SK-MEL-5 (cell line): ENCODE data around the gene PRUNE2. TPM values are rescaled to one million over a fixed set of nuclear protein-coding genes. Genes with fewer than 3 reads are reported as not detected.

Experiments used
- DNase-seq: peaks from one replicate; pipeline ENCODE4 v3.0.0-alpha.2; 2016; ENCODE audit warnings: low read depth, low spot score
- in situ Hi-C: cut with HindIII; loops from 2 replicates; pipeline ENCODE4 v1.10.0; 2016; ENCODE audit warnings: low sequenced_read_pairs, high pct_unique_total_duplicates, low pct_unique_long_range_greater_than_20kb
- total RNA-seq: library from RNA; depleted of rRNA; stranded (reverse); fragments of >200 nt; shearing (Covaris generic); gene quantifications from 2 replicates; pipeline ENCODE4 v1.2.3, GENCODE V29; 2014

The PRUNE2 gene
- total RNA-seq, 1 experiment from 2014 or later = 90.9 TPM

- no peak for DNase-seq
- in situ Hi-C loops = no loop called here
Observed at GRCh38 chr9:76732341-76732958, 173.5 kb downstream of the PRUNE2 start.

GRCh38 chr9:76730801-76731200, 175.1 kb downstream of the PRUNE2 start:
- DNase-seq = no peak
- in situ Hi-C loops = no loop called here

- in situ Hi-C loops = no loop called here
- no peak for DNase-seq
Observed at GRCh38 chr9:76729980-76730737, 175.8 kb downstream of the PRUNE2 start.

GRCh38 chr9:76729116-76729515, 176.8 kb downstream of the PRUNE2 start:
- no peak for DNase-seq
- in situ Hi-C loops = no loop called here

- in situ Hi-C loops = no loop called here
- DNase-seq = no peak
Observed at GRCh38 chr9:76725885-76726284, 180.0 kb downstream of the PRUNE2 start.

- no peak for DNase-seq
- in situ Hi-C loops = no loop called here
Observed at GRCh38 chr9:76725011-76725546, 180.8 kb downstream of the PRUNE2 start.

- in situ Hi-C loops = no loop called here
- no peak for DNase-seq
Observed at GRCh38 chr9:76720245-76720644, 185.7 kb downstream of the PRUNE2 start.

GRCh38 chr9:76718166-76718565, 187.7 kb downstream of the PRUNE2 start:
- DNase-seq = peak; percentile 9
- in situ Hi-C loops = no loop called here

- in situ Hi-C loops = no loop called here
- peak; percentile 42 for DNase-seq
Observed at GRCh38 chr9:76717613-76718012, 188.3 kb downstream of the PRUNE2 start.

GRCh38 chr9:76717176-76717575, 188.7 kb downstream of the PRUNE2 start:
- DNase-seq = peak; percentile 11
- in situ Hi-C loops = no loop called here

- in situ Hi-C loops = no loop called here
- DNase-seq = peak; percentile 42
Observed at GRCh38 chr9:76716085-76716672, 189.7 kb downstream of the PRUNE2 start.

- no peak for DNase-seq
Observed at GRCh38 chr9:76713381-76713780, 192.5 kb downstream of the PRUNE2 start.

GRCh38 chr9:76709020-76709419, 196.9 kb downstream of the PRUNE2 start:
- in situ Hi-C loops = no loop called here
- no peak for DNase-seq

More at GRCh38 chr9:76713381-76713780, 192.5 kb downstream of the PRUNE2 start:
- in situ Hi-C loops = no loop called here

- DNase-seq = no peak
- in situ Hi-C loops = no loop called here
Observed at GRCh38 chr9:76707510-76707909, 198.4 kb downstream of the PRUNE2 start.

- DNase-seq = peak; percentile 78
- in situ Hi-C loops = no loop called here
Observed at GRCh38 chr9:76704593-76705204, 201.2 kb downstream of the PRUNE2 start.

- in situ Hi-C loops = no loop called here
- no peak for DNase-seq
Observed at GRCh38 chr9:76703270-76703669, 202.6 kb downstream of the PRUNE2 start.

GRCh38 chr9:76701441-76702039, 204.4 kb downstream of the PRUNE2 start:
- in situ Hi-C loops = no loop called here
- no peak for DNase-seq

- DNase-seq = no peak
- in situ Hi-C loops = no loop called here
Observed at GRCh38 chr9:76700916-76701315, 205.0 kb downstream of the PRUNE2 start.
